SK-N-SH (cell line): Measurements from ENCODE around the gene TADA2A. TPM values are rescaled to one million over a fixed set of nuclear protein-coding genes. Genes with fewer than 3 reads are reported as not detected.
A peak's percentile ranks its signal among the peaks of the same experiment; 100 is the strongest.

Source experiments
- CTCF ChIA-PET: fragments of 300-600, 350-600 bp; formaldehyde crosslinking; extraction: SDS; loops from one replicate; lab custom pipeline; 2021; lab: Yijun Ruan, JAX
- POLR2A ChIA-PET: fragments of 350-600 bp; sonication (Branson Sonifier 250); formaldehyde crosslinking; extraction: SDS; loops from one replicate; lab custom pipeline; 2020; ENCODE audit warnings: antibody characterized with exemption, inconsistent platforms; lab: Yijun Ruan, JAX
- DNase-seq: peaks from one replicate; pipeline ENCODE4 v3.0.0; 2012
- H2AFZ ChIP-seq: fragments of 200-600 bp; sonication (generic); 2 replicates; pipeline ENCODE4 v1.8.1; 2016; ENCODE audit warnings: antibody characterized with exemption, mild to moderate bottlenecking, low read depth
- H3F3A ChIP-seq: fragments of 200-600 bp; sonication (generic); replicated peaks from 2 replicates; pipeline ENCODE3; 2016; ENCODE audit warnings: antibody characterized with exemption, mild to moderate bottlenecking; ENCODE audit not compliant: insufficient read depth
- H3K27ac ChIP-seq, 2 experiments: fragments of 200-500 bp in 1 of 2; fragments of 200-600 bp in 1 of 2; sonication (Bioruptor generic) in 1 of 2; sonication (generic), shearing (Covaris generic) in 1 of 2; 2 replicates each; pipeline versions ENCODE4 v1.5.1 to v1.6.1; 2014 to 2016; ENCODE audit warnings: low read depth in 2 of 2, inconsistent platforms in 1 of 2, low read length in 1 of 2, mild to moderate bottlenecking in 1 of 2, mixed read lengths in 1 of 2
- H3K27me3 ChIP-seq: fragments of 200-600 bp; sonication (generic), shearing (Covaris generic); 2 replicates; pipeline ENCODE4 v1.6.1; 2016; ENCODE audit warnings: mixed run types; ENCODE audit not compliant: insufficient read depth
- H3K36me3 ChIP-seq, 2 experiments: fragments of 200-500 bp in 1 of 2; fragments of 200-600 bp in 1 of 2; sonication (Bioruptor generic) in 1 of 2; sonication (generic) in 1 of 2; replicated peaks in 1 of 2; 2 replicates each; pipeline versions ENCODE3 to v1.5.1; 2014 to 2016; ENCODE audit warnings: low read length in 1 of 2, mild to moderate bottlenecking in 1 of 2; ENCODE audit not compliant: insufficient read depth in 2 of 2, control insufficient read depth in 1 of 2
- H3K4me1 ChIP-seq, 2 experiments: fragments of 200-500 bp in 1 of 2; fragments of 200-600 bp in 1 of 2; sonication (Bioruptor generic) in 1 of 2; sonication (generic), shearing (Covaris generic) in 1 of 2; 2 replicates each; pipeline versions ENCODE4 v1.5.1 to v1.6.1; 2014 to 2016; ENCODE audit warnings: low read depth in 1 of 2, low read length in 1 of 2, mixed run types in 1 of 2; ENCODE audit not compliant: insufficient read depth in 2 of 2, control insufficient read depth in 1 of 2
- H3K4me2 ChIP-seq: fragments of 200-600 bp; sonication (generic), shearing (Covaris generic); 2 replicates; pipeline ENCODE4 v1.6.1; 2017; ENCODE audit warnings: mixed run types
- H3K4me3 ChIP-seq, 2 experiments: fragments of 200-500 bp in 1 of 2; fragments of 200-600 bp in 1 of 2; sonication (Bioruptor generic) in 1 of 2; sonication (generic), shearing (Covaris generic) in 1 of 2; 2 replicates each; pipeline versions ENCODE4 v1.5.1 to v1.8.1; 2014 to 2016; ENCODE audit warnings: low read depth in 2 of 2, inconsistent platforms in 1 of 2, low read length in 1 of 2, mild to moderate bottlenecking in 1 of 2, mixed read lengths in 1 of 2, moderate library complexity in 1 of 2
- H3K79me2 ChIP-seq: fragments of 200-600 bp; sonication (generic); 2 replicates; pipeline ENCODE4 v1.8.1; 2017; ENCODE audit warnings: mild to moderate bottlenecking; ENCODE audit not compliant: insufficient read depth
- H3K9ac ChIP-seq: fragments of 200-600 bp; sonication (generic); 2 replicates; pipeline ENCODE4 v1.6.1; 2017; ENCODE audit warnings: mixed run types
- H3K9me2 ChIP-seq: fragments of 200-600 bp; sonication (generic); 2 replicates; pipeline ENCODE4 v1.6.1; 2017; ENCODE audit warnings: mixed run types
- H3K9me3 ChIP-seq: fragments of 200-600 bp; sonication (generic); 2 replicates; pipeline ENCODE4 v1.6.1; 2017; ENCODE audit warnings: mixed run types, mild to moderate bottlenecking, moderate library complexity
- H4K20me1 ChIP-seq: fragments of 200-600 bp; sonication (generic); 2 replicates; pipeline ENCODE4 v1.6.1; 2017; ENCODE audit warnings: mild to moderate bottlenecking, mixed run types; ENCODE audit not compliant: insufficient read depth
- ELF1 ChIP-seq: IDR thresholded peaks from 2 replicates; pipeline ENCODE4 v1.4.0; 2012
- EP300 ChIP-seq, 2 experiments: IDR thresholded peaks; 2 replicates each; pipeline versions ENCODE4 v1.4.0 to v1.6.1; 2012; ENCODE audit warnings: borderline replicate concordance in 1 of 2, low read depth in 1 of 2, low read length in 1 of 2
- FOSL2 ChIP-seq: IDR thresholded peaks from 2 replicates; pipeline ENCODE4 v1.4.0; 2012; ENCODE audit warnings: low read depth, mild to moderate bottlenecking, moderate library complexity, borderline replicate concordance
- FOXJ3 ChIP-seq: sonication (generic); formaldehyde crosslinking; IDR thresholded peaks from 2 replicates; pipeline ENCODE4 v1.5.1; 2020; ENCODE audit warnings: mild to moderate bottlenecking, missing genetic modification reagents
- JUND ChIP-seq: IDR thresholded peaks from 2 replicates; pipeline ENCODE4 v1.4.0; 2012
- NFIC ChIP-seq: IDR thresholded peaks from 2 replicates; pipeline ENCODE4 v1.4.0; 2012; ENCODE audit warnings: borderline replicate concordance
- NRF1 ChIP-seq: IDR thresholded peaks from 2 replicates; pipeline ENCODE4 v1.6.1; 2012; ENCODE audit warnings: low read depth, mild to moderate bottlenecking, low read length
- POLR2AphosphoS5 ChIP-seq: IDR thresholded peaks from 2 replicates; pipeline ENCODE4 v1.6.1; 2012; ENCODE audit warnings: low read depth, low read length
- REST ChIP-seq: IDR thresholded peaks from 2 replicates; pipeline ENCODE4 v1.6.1; 2012; ENCODE audit warnings: mild to moderate bottlenecking, low read depth, low read length, moderate library complexity
- TAF1 ChIP-seq: IDR thresholded peaks from 2 replicates; pipeline ENCODE4 v1.6.1; 2012; ENCODE audit warnings: low read depth, mild to moderate bottlenecking, low read length, moderate library complexity, borderline replicate concordance
- TCF12 ChIP-seq: IDR thresholded peaks from 2 replicates; pipeline ENCODE4 v1.4.0; 2012
- USF1 ChIP-seq: IDR thresholded peaks from 2 replicates; pipeline ENCODE4 v1.4.0; 2012; ENCODE audit warnings: low read depth, borderline replicate concordance
- WGBS: methylation state at CpG from one replicate; pipeline ENCODE4 v1.1.6; 2017; ENCODE audit warnings: low lambda C conversion rate; 5-methylcytosine and 5-hydroxymethylcytosine counted together
- polyA plus RNA-seq, 3 experiments: library from polyadenylated mRNA; depleted of rRNA; stranded (reverse); fragments of >200 nt; gene quantifications; 2 replicates each; pipeline ENCODE4 v1.2.3, GENCODE V29; 2012

Gene TADA2A
- polyA plus RNA-seq, 1 of the 3 experiments (the other 2 are of a cell fraction) = 9.7 TPM

- TF ChIP-seq USF1 (no peak), NRF1 (no peak), NFIC (no peak), TCF12 (no peak), JUND (no peak), TAF1 (no peak), ELF1 (no peak), REST (no peak)
- TF ChIP-seq, all 33 proteins: peak for 0
These were observed 13.3 kb upstream of the TADA2A start (continued) for GRCh38 chr17:37393352-37393751.

- peaks cover 24% of the 10 kb centered on the region for H3K79me2 ChIP-seq
- peaks cover 7% of the 10 kb centered on the region; the same call in 1 of the 2 replicates for H4K20me1 ChIP-seq
- ChIA-PET POLR2A (no interaction called here), CTCF (interaction anchor here (2.7 kb wide), 1 partner anchor 25 kb away, joined by 20 read pairs; no protein-coding TSS in a partner anchor)
- TF ChIP-seq JUND (0 out of 2 replicates have a peak, but pooled peaks have one; percentile 16), POLR2AphosphoS5 (no peak), TCF12 (no peak), EP300 (IDR thresholded peaks at IDR 0.05; ENCODE audit: borderline replicate concordance in 1 of 2, low read depth in 1 of 2, low read length in 1 of 2) (no peak), NRF1 (no peak), FOSL2 (peak; percentile 24; the same call in 1 of the 2 replicates), FOXJ3 (CRISPR knock-in tag) (no peak)
- H3K4me3 ChIP-seq = no peak overlapping the region
- no peaks in the 10 kb centered on the region for H3K27me3 ChIP-seq
- no peak overlapping the region for H2AFZ ChIP-seq
- H3K4me2 ChIP-seq = no peak overlapping the region
- H3K9me2 ChIP-seq = no peaks in the 10 kb centered on the region
- no peaks in the 10 kb centered on the region for H3K9me3 ChIP-seq
- no peak overlapping the region for H3K9ac ChIP-seq
- no peaks in the 10 kb centered on the region for H3K36me3 ChIP-seq
- H3F3A ChIP-seq = peaks cover 9% of the 10 kb centered on the region
- DNase-seq = no peak
- no peak overlapping the region for H3K27ac ChIP-seq
- H3K4me1 ChIP-seq = no peaks in the 10 kb centered on the region
- WGBS = 88% methylated on average over 5 of the region's 5 CpGs
These were observed 7.4 kb upstream of the TADA2A start for GRCh38 chr17:37399265-37399803.
